ENCODE measurements around the gene CYP1B1.
"Not testable (repeated sequence)": the region's sequence is repeated elsewhere in the genome, so short reads cannot be mapped to it uniquely, and the experiment has no call there.

CYP1B1 gene

DNA sequence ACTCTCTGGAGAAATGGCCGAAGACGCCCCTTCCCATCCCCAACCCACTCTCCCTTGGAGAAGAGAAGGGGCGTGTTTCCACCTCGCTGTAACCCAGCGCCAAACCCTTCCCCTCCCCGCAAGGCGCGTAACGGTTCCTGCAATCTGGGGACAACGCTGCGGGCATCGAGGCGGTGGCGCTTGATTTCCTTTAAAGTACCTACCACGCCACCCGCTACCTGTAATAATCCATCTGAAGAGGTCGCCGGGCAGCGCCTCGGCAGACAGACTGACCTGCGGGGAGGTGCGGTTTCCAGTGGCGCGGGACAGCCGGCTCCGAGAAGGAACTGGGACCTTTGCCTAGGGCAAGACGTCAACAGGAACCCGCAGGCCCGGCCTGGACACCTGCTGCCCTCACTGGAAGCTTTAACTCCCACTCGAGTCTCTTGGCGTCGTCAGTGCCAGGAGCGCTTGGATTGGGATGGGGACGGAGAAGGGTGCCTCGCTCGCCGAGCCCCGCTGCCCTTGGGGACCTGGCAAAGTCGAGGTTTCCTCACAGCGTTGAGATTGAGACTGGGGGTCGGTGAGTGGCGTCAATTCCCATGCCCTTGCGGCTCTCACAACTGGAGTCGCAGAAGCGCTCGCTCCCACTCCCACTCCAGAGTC lies at the start of gene CYP1B1:
TSS of gene CYP1B1 (minus strand) at position 645 of the 645 bp plus-strand sequence. CDS start 763 bp downstream, outside the sequence.
- no peak for DNase-seq

DNA sequence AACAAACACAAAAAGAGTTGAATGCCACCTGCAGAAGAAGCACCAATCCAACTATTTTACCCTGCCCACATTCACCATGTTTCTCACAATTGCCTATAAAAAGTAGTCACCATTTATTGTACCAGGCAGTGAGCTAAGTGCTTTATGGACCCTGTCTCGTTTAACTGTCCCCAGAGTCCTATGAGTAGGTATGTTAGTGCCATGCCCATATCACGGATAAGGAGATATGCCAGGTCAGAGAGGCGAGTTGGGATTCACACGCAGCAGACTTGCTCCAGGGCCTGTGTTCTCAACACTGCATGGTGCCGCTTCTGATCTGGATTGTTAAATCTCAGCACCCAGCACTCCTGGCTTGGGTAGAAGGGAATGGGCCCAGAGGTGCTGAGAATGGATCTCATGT lies 49.1 kb upstream of the CYP1B1 start:
- DNase-seq = no peak

DNA sequence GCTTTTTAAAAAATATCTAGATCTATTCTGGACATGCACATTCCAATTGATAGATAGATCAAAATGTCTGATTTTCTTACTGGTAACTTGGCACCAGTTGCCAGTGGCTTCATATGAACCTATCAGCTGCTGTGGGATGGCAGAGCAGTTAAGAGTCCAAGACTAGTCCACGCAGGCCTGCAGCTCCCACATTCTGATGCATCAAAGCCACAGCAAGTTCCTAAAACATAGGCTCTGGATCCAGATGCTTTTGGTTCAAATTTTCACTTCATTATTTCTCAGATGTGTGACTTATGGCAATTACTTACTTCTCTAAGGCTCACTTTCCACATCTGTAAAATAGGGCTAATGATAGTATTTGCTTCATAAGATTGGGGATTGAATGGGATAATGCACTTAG lies 48.0 kb upstream of the CYP1B1 start:
- DNase-seq = no peak

DNA sequence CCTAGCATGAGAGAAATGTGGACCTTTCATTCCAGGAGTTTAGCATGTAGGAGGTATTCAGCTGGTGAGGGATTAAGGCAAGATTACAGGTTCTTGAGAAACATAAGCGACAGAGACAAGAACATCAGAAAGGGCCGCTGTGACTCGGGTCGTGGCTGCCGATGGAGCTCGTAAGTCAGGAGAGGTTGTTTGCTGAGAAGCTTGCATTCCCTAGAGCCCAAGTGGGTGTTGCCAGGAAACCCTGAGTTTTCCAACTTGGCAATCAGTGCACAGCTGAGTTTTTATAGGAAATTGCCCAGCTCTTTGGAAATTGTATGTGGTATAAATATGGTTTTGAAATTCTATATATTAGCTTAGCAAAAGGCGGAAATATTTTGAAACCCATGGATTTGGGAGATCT lies 46.4 kb upstream of the CYP1B1 start:
- no peak for DNase-seq

DNA sequence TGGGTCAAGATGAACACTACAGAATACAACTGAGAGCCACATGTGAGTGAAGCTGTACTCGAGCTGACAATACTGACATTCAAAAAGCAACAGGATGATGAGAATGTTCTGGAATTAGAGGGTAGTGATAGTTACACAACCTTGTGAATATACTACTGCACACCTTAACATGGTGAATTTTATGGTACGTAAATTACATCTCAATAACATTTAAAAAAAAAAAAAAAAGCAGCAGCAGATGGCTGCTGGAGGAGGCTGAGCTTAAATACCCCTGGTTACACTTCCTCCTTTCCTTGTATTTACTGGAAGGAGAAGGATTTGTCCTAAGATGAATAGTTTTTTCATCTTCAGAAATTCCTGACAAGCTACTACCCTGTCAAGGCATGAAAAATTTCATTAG lies 45.5 kb upstream of the CYP1B1 start:
- DNase-seq = no peak

DNA sequence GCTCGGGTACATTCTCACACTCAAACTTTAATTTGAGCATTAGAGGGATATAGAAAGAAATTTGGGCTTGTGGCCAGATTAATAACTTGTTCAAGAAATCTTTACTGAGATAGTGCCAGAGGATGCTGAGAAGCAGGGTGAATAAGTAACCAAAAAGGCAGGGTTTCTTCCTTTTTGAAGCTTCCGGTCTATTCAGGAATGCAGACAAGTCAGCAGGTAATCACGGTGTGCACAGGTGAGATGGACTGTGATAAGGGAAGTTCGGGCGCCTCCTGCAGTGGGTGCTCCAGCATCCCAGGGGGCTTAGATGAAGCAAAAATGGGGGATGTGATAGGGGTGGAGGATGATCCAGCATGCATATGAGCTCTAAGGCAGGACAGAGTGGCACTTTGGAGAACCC lies 44.9 kb upstream of the CYP1B1 start:
- no peak for DNase-seq

DNA sequence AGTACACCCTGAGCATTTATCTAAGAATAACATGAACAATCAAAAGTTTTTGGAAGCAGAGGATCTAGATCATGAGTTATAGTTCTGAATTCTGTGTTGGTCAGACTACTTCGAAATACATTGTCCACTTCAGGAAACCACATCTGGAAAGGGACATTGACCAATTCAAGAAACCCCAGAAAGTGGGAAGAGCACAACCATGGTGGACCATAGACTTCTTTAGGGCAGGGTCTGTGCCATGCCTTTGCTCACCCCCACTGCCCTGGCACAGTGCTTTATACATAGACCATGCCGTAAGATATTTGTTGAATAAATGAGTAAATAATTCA lies 44.3 kb upstream of the CYP1B1 start:
- no peak for DNase-seq

DNA sequence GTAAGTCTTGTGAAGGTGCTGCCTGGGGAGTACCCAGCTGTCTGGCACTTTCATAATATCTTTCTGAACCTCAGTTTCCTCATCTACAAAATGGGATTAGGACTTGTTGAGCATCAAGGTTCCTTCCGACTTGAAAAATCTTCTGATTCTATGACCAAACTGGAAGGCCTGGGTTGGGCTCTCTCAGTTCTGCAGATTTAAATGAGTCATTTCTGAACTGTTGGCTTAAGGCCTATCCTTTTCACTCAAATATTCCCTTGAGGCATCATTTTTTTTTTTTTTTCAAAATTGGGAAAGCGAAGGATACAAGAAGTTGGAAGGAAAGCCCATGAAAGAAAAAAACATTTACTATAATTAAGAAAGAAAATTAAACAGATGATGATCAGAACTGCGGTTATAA lies 40.8 kb upstream of the CYP1B1 start:
- no peak for DNase-seq

DNA sequence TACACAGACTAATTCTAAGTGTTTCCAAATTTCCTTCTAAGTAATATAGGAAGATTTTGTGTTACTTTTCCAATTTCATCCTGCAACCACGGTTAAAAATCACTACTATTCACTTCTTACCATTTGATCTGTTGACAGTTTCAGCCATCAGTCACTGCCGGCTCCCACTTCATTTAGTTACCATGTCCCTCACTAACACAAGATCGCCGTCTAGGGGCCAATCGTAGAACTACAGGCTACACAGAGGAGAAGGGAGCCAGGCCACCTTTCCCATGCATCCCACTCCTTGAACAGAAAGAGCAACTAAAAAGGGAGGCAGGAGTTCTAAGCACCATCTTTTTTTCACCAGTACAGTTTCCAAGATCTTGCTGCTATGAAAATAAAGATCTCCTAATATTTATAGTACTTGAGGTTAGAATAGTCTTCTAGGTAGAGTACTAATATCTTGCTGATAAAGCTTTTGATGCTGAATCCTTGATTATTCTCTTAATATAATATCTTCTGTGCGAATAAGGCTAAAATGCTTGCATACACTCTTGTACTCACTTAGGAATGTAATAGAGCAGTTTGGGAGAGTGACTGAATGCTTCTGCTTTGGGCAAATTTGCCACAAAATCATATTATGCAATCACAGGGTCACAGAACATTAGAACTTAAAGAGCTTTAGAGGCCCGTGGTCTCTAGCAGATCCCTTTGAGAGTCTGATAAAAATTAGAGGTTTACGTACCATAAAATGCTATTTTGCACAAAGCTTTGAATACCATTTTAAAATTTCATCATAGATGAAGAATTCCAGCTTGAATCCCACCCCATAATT lies 39.5 kb upstream of the CYP1B1 start:
- DNase-seq = peak; percentile 73

DNA sequence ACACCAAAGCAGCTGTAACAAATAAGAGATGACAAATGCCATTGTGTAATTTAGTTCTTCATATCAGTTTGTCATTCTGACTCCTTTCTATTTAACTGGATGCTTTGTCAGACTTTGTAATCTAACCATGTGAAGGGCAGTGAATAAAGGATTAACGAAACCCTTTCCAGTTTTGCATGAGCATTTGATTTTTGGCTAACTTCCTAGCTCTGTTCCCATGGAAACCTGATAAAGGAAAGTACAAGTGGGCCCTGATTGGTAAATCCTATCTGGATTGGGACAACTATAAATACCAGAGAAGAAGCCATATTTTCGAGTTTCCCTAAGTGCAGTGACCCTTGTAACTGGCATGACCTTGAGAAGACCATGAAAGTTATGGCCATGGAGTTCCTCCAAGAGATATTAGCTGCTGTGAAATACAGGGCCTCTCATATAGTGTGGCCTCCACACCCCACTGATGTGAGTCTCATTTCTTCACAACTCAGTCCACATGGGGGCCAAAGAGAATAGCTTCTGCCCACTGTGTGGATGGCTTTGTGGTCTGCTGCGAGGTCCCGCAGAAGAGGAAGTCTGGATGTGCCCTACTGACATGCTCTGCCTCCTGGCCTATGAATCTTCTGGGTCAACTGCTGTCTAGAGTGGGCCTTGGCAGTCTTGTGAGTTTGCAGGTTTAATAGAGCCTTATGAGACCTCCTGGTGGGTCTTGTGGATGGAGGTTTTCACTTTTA lies 38.2 kb upstream of the CYP1B1 start:
- DNase-seq = no peak

DNA sequence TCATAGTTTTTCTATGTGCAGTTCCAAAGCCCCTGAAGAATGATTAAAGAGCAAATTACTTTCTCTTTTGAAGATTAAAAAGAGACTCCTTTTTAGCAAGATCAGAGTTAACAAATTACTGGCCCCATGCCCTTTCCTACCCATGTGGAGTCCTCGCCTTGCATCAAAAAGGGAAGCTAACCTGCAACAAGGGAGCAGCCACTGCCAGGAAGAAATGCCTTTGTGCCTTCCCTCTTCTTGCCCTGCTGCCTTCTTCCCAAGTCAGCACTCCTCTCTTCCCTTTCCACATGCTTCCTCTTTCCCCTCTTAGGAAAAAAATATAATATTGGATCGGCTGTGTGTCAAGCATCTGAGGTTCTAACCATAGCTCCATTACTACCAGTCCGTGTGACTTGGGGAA lies 37.1 kb upstream of the CYP1B1 start:
- no peak for DNase-seq

DNA sequence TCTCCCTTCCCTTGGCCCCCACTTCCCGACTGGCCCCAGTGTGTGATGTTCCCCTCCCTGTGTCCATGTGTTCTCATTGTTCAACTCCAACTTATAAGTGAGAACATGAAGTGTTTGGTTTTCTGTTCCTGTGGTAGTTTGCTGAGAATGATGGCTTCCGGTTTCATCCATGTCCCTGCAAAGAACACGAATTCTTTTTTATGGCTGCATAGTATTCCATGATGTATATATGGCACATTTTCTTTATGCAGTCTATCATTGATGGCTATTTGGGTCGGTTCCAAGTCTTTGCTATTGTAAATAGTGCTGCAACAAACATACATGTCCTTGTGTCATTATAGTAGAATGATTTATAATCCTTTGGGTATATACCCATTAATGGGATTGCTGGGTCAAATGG lies 35.4 kb upstream of the CYP1B1 start:
- not testable (repeated sequence) for DNase-seq

DNA sequence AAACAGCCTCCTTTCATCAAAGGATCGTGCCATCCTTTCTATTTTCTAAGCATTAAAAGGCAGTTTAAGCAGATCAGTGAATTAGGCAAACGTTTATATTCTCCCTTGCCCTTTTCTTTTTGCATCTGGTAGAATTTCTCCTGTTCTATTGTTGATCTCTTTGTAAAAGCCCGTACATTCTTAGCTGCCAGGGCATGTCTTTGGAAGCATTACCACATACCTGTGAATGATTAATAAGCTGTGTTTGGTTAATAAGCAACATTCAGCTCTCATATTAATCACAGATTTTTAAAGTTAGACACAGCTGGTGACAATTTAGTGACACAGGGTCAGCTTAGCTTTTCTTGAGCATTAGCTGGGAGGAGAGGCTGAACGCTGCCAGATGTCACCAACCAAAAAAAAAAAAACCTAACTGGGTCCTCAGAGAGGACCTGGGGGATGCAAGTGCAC lies 33.8 kb upstream of the CYP1B1 start:
- DNase-seq = no peak

DNA sequence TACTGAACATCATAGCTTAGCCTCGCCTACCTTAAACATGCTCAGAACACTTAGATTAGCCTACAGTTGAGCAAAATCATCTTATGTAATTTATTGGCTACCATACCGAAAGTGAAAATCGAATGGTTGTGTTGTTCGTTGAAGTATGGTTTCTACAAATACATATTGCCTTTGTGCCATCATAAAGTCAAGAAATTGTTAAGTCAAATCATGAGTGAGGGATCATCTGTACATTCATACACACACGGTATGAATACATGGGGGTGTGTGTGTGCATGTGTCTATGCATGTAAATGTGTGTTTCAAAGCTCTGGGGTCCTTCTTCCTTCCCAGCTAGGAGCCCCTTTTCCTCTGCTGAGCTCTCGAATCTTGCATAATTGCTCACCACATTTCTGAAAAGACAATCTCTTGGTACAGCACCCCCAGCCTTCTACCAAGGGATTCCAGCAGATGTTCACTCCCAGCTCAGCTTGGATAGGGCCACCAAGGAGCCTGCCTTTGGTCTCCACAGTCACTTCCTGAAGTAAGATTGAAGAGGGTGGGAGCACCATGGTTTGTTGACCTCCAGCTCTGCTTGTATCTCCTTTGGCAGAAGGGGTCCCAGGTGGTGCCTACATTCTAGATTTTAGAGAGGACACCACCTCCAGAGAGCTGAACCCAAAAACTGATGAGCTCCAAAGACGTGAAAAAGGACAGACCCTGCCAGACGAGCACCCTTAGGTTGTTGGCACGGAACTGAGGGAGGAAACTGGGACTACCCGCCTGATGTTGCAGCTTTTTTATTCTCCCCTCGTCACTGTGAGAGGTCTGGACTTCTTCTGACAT lies 33.2 kb upstream of the CYP1B1 start:
- no peak for DNase-seq

DNA sequence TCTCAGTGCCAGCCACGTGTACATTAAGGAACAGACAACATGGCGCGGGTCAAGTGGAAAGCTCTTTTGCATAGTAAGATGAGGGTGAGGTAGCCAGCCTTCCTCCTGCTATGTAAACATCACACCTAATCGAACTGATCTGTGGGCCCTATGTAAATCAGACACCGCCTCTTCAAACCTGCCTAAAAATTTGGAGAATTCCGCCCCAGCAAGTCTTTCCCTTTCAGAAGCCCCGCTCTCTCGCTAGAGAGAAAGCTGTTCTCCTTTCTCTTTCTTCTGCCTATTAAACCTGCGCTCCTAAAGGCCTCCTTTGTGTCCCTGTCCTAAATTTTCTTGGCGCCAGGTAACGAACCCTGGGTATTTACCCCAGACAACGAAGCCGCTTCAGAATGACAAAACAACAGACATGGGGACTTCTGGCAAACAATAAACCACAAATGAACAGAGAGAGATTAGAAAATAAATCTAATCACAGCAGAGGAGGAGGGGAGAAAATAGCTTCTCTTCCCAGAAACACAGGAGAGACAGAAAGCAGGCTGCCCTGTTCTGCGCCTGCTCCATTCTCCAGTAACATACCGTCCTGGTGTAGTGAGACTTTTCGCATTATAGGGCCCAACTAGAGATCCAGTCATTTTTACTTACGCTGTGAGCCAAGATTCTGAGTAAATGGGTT lies 31.9 kb upstream of the CYP1B1 start:
- DNase-seq = no peak

DNA sequence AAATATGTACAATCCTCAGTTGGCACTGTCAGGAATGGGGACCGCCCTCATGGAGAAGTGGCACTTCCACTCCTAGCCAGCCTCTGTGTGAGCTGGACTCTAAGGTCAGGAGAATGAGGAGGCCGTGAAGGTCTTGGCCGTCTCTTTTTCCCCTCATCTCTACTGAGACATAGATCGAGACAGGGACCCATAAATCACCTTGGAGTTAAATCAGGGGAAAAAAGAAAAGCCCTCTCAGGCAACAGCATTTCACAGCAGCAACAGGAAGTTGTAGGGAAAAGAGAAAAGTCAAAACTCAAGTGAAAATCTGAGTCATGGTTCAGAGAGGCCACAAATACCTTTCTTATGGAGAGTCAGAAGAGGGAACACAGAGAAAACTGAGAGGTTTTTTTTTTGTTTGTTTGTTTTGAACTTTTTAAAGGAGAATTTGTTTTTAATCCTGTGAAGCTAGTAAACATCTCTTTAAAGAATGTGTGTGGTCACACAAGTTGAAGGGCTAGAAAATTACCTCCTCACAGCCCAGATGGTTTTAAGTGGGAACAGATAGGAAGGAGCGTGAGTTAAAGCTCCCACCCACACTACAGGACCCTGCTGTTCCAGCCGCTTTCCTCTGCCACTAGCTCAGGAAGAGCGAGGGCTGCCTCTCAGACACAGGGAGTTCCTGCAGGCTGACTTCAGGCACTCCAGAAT lies 30.6 kb upstream of the CYP1B1 start:
- no peak for DNase-seq

DNA sequence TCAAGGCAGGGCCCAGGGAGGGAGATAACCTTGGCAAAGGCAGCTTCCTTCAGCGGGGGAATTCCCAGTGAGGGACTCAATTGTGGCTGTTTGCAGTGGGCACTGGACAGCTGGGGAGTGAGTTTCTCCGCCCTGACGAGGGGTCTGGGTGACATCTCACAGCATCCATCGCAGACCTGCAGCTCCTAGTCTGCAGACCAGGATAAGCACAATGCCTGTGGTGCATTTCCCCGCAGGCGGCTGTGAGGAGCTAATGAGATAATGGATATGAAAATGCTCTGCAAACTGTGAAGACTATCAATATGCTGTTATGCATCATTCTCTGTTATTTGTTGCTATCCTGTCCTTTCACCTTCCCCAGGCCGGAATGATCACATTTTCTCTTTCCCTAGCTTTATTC lies 30.0 kb upstream of the CYP1B1 start:
- no peak for DNase-seq

DNA sequence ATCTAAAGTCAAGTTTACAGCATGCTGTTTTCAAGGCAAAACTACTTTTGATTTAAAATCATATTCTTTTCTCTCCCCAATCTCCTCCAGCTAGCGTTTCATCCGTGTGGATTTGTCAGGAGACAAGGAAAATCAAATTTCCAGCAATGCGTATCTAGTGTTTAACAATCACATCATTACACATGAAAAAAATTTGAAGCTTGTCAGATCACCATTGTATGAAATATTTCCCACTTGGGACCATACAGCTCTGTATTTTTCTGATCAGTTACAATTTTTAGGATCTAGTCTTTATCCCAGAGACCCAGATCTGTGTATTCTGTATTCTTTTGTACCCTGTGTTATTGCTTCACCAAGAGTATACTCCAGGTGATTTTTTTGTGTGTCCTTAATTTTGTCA lies 28.6 kb upstream of the CYP1B1 start:
- no peak for DNase-seq

DNA sequence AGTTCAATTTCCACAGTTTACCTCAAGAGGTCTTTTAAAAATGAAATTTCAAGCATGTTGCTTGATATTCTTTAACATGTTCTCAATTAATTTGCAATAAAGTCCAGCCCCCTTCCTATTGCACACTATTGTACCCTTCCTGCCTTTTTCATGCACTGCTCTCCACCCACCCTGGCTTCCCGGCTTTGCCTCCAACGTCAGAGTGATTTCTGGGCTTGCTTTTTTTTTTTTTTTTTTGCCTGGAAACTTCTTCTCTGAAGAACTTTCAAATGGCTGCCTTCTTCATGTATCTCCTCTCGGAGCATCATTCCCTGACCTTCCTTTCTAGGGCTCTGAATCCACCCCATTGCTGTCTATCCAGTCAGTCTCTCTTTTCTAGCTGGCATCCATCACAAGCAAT lies 24.4 kb upstream of the CYP1B1 start:
- DNase-seq = no peak

DNA sequence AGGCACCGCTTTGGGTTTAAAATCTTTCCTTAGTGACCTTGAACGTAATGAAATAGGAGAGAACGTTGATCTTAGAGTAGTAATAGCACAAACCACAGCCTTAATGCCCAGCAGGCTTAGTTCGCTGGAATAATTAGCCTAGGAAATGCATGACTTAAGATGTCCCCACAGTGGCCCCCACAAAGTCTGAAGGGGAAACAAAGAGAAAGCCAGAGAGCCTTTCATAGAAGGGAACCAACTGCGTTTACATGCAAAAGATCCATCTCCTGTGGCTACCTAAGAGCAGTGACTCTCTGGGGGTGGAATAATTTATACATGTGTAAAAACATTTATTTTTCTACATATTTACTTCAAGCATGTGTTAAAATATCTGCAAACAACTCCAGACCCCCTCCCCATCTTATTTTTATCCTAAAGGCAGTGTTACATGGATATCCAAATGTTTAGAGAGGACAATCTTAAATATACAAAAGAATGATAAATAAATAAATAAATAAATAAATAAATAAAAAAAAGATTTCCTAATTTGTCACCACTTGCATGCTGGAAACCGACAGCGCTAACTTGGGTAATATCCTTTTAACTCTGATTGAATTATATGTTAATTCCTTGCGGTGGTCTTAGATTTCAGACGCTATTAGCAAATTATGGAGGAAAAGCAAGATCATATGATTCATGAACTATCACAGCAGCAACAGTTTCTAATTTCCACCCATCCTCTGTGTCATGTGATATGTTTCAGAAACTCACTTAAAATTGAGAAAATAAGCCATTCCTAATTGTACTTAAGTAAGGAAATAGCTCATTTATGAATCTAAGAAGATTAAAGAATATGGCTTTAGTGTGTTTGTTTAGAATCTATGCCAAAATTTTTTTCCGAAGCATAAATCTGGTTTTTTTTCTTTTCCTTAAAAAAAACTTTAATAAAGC lies 23.4 kb upstream of the CYP1B1 start:
- no peak for DNase-seq
